Measurements from ENCODE around the gene ICE2.
"Not testable (repeated sequence)": the region's sequence is repeated elsewhere in the genome, so short reads cannot be mapped to it uniquely, and the experiment has no call there.

The ICE2 gene

DNA sequence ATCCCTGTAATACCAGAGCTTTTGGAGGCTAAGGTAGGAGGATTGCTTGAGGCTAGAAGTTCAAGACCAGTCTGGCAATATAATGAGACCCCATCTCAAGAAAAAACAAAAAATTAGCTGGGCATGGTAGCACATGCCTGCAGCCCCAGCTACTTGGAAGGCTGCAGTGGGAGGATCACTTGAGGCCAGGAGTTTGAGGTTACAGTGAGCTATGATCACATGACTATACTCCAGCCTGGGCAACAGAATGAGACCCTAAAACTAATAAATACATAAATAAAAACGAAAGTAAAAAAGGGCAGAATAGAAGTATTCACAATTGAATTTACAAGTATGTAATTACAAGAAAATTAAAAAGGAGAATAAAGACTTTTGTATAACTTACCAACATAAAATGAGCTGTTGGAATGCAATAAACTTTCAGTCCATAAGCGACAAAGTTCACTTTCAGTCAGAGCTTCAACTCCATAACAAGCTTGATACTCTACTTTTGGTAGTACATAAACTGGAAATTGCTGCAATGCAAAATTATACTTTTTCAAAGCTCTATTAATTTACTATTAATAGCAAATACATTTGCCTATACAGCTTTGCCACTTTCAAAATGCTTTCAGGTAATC lies 36.8 kb downstream of the ICE2 start:
- no peak for DNase-seq

DNA sequence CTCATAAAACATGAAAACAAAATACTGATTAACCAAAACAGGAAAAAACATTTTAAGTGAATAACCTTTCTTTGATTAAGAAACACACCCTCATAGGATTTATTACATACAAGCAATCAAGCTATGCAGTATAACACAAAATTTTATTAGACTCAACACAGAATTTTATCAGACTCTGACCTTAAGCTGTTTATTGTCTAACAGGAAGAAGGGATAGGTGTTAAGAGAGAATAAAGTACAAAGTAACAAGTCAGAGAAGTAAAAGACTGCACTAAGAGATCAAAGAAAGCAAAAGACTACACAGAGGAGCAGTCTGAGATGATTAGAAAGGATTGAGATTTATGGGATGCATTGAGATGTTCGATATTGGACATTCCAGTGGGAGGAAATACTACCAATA lies 37.6 kb downstream of the ICE2 start:
- DNase-seq = no peak

DNA sequence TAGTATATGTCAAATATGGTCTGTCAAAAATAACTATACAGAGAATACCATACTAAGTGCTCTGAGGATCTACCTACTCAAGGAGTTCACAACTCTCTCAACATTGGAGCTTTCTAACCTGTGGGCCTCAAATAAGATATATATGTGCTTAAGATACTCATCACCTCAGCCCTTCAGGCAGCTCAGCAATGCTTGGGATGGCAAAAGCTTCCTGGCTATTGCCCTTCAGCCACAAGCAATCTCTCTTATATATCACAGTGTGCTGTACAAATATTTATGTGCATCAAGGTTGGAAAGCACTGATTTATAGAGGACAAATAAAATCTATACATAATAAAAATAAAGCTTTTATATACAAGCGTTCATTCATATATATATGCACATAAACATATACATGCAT lies 40.3 kb downstream of the ICE2 start:
- DNase-seq = no peak

- DNase-seq = no peak
Measured at GRCh38 chr15:60428935-60429334, 50.0 kb downstream of the ICE2 start.

GRCh38 chr15:60426870-60427508 lies 52.0 kb downstream of the ICE2 start:
- DNase-seq = no peak

DNA sequence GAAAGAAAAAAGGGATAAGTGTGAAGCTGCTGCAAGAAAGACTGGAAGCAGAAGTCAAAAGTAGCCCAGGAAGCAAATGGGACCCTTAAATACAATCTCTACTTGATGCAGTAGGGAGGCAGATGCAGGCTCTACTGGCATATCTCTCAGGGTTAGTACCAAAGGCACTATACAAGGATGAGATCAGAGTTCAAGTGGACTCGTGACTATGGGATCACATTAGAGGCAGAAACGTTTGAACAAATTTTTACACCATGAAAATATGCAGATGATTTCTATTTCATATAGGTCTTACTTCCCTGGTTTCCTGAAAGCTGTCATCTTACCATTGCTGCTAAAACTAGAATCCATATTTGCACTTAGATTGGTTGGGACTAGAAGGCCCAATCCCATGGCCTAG lies 53.5 kb downstream of the ICE2 start:
- DNase-seq = no peak

DNA sequence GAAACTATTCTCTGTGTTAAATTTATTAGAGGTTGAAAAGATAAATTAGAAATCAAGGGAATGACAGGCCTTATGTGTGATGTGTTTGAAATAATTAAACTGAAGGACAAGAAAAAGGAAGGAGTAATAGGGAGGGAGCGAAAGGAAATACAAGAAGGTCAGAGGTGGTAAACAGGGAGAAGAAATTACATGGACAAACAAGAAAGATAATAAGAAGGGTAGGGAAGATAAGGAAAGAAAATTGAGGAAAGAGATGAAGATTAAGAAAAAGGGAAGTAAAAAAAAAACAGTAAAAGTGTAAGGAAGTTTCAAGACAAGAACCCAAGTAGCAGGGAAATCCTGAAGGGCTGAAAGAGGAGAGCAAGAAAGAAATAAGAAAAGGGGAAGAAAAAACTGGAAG lies 54.9 kb downstream of the ICE2 start:
- DNase-seq = no peak

- DNase-seq = no peak
Measured at GRCh38 chr15:60423537-60423936, 55.4 kb downstream of the ICE2 start.

DNA sequence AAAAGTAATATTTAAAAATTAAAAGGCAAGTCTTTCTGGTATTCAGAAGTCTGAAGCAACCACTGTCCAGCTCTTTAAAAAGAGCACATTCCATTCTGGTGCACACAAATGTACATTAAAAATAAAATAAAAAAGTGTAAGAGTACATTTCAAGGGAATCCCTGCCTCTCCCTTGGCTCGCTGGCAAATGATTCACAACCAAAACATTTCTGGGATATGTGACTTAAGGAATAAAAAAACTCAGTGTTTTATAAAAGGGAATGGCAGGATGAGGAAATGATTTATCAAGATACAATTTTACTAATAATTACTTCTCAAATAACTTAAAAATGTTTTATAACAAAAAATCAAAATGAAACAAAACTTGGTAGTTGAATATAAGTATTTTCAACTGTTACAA lies 57.4 kb downstream of the ICE2 start:
- no peak for DNase-seq

- DNase-seq = no peak
Measured at GRCh38 chr15:60420203-60420716, 58.7 kb downstream of the ICE2 start.

GRCh38 chr15:60419753-60420152 lies 59.2 kb downstream of the ICE2 start:
- no peak for DNase-seq

DNA sequence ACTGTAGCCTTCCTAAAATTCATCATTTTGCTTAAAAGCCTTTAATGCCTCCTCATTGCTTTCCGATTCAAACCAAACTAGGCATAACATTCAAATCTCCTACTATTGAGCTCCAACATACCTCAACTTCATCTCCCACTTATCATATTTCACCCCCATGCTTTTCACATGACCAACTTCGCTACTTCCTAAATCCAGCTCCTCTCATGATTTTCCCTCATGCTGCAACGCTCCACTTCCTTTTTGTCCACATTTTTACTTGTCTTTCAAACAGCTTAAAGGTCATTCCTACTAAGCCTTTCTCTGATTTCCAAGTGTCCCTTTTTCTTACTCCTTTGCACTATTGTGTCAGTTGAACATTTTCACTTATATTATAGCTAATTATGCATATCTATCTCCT lies 60.8 kb downstream of the ICE2 start:
- DNase-seq = no peak

GRCh38 chr15:60417112-60417511 lies 61.8 kb downstream of the ICE2 start:
- no peak for DNase-seq

DNA sequence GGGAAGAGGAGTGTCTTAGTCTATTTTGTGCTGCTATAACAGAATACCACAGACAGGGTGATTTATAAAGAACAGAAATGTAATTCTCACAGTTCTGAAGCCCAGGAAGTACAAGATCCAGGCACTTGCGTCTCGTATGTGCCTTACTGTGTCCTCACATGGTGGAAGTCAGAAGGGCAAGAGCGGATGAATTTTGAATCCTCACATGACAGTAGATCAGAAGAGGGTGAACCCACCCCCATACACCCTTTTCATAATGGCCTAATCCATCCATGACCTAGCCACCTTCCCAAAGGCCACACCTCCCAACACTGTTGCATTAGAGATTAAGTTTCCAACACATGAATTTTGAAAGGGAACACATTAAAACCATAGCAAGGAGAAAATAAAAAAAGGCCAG lies 62.5 kb downstream of the ICE2 start:
- DNase-seq = no peak

DNA sequence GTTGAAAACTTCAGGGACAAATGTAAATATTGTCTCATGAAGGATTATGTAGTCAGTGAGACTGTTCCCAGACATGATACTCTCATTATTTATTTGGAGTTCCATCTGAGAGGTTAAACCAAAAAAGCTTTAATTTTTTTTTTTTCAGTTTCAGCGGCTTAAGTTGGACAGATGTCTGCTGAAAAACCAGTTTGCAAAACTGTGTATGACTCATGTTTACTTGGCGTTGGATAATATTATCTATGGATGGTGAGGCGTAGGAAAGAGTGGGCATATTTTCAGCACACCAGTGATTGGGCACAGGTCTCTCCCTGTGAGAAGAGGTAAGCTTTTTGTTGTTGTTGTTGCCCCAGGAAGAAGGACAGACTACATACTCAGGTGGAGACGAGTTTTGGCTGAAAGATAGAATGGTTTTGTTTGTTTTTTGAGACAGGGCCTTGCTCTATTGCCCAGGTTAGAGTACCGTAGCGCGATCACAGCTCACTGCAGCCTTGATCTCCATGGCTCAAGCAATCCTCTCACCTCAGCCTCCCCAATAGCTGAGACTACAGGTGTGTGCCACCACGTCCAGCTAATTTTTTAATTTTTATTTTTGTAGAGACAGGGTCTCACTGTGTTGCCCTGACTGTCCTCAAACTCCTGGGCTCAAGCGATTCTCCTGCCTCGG lies 64.8 kb downstream of the ICE2 start:
- no peak for DNase-seq

DNA sequence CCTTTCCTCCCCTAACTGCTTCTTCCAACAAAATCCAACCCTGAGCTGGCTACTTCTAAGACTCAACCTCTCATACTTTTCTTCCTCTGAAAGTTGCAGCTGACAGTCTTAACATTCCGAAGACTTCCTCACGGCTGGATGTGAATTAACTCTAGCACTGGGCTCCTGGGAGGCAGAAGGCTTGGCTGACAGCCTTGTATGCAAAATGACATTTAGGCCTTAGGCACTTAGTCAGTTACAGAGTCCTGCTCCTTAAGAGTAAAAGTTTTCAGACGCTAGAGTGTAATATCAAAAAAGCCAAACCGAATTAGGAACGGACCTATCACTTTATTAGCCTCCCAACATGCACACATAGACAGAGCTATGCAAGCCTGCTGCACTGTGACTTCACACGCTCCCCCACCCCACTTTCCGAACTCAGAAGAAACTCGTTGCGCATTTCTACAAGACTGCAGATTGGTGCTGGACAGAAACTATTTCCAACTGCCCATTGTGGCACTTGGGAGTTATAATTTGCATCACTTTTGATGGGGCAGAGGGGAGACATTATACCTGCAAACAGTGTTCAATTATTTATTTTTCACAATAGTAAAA lies 65.6 kb downstream of the ICE2 start:
- no peak for DNase-seq

DNA sequence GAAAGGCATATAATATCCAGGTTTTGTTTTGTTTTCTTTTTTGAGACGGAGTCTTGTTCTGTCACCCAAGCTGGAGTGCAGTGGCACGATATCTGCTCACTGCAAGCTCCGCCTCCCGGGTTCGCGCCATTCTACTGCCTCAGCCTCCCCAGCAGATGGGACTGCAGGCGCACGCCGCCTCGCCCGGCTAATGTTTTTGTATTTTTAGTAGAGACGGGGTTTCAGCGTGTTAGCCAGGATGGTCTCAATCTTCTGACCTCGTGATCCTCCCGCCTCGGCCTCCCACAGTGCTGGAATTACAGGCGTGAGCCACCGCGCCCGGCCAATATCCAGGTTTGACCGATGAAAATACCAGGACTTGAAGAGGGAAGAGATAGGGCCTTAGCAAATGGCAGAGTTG lies 66.1 kb downstream of the ICE2 start:
- DNase-seq = not testable (repeated sequence)

DNA sequence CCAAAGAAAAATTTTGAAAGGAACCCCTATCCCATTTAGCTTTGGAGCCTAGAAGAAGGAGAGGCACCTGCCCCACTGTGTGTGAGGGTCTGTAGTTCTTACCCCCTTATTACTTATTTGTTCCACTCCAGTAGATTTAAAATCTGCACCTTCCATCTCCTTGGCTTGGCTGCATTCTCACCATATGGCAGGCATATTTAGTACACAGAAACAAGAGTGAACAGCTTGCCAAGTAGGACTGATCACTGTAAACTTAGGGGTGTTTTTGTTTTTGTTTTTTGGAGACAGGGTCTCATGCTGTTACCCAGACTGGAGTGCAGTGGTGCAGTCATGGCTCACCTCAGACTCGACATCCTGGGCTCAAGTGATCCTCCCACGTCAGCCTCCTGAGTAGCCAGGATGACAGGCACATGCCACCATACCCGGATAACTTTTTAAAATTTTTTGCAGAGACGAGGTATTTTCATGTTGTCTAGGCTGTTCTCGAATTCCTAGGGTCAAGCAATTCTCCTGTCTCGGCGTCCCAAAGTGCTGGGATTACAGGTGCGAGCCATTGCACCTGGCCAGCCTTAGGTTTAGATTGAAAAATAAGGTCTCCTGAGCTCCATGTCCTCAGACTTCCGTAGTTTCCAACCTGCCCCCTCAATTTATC lies 67.0 kb downstream of the ICE2 start:
- no peak for DNase-seq

- not testable (repeated sequence) for DNase-seq
Measured at GRCh38 chr15:60410350-60410749, 68.6 kb downstream of the ICE2 start.

GRCh38 chr15:60408463-60408981 lies 70.4 kb downstream of the ICE2 start:
- DNase-seq = no peak

DNA sequence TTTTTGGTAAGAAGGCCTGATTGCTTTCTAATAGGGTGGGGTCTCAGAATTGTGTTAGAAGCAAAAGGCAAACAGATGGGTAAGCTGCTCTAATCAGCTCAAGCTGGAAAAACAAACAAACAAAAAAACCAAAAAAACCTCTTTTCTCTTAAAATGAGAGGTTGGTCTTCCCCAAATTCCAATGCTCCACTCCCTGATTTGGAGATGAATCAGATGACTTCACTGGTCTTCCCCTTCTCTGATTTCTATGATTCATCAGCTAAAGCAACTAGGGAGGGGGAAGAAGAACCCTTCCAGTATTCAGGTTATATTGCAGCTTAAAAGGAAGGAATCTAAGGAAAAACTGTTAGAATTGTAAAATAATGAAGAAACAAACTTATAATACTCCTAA lies 71.5 kb downstream of the ICE2 start:
- no peak for DNase-seq

- DNase-seq = no peak
Measured at GRCh38 chr15:60406513-60407414, 72.2 kb downstream of the ICE2 start.

Measured in CD4-positive, alpha-beta T cell treated with Interleukin-17A for 4 hours (primary cell).